MCF 10A (cell line): ENCODE results near the gene GAL3ST3. TPM values are rescaled to one million over a fixed set of nuclear protein-coding genes. Genes with fewer than 3 reads are reported as not detected.

Experiments used
- BruUV-seq: library from RNA; stranded (reverse); fragments of 400-500 nt; replicated peaks from 2 replicates; lab custom pipeline; 2021; lab: Mats Ljungman, UMichigan
- CTCF ChIA-PET: fragments of 300-600 bp; sonication (Branson Sonifier 250); formaldehyde crosslinking; extraction: SDS; loops from one replicate; lab custom pipeline; 2021; ENCODE audit warnings: antibody characterized with exemption, inconsistent platforms; lab: Yijun Ruan, JAX
- POLR2A ChIA-PET: fragments of 300-600, 350-650 bp; sonication (Branson Sonifier 250); formaldehyde crosslinking; extraction: SDS; loops from one replicate; lab custom pipeline; 2020; ENCODE audit warnings: antibody characterized with exemption, inconsistent platforms; lab: Yijun Ruan, JAX
- DNase-seq: peaks from one replicate; pipeline ENCODE4 v3.0.0-alpha.2; 2018; ENCODE audit not compliant: unreplicated experiment
- H3K27ac Mint-ChIP-seq: one replicate; pipeline ENCODE4 v1.8.0; 2022; ENCODE audit warnings: mild to moderate bottlenecking, low read depth, mixed read lengths; ENCODE audit not compliant: unreplicated experiment
- H3K27me3 Mint-ChIP-seq: one replicate; pipeline ENCODE4 v1.8.0; 2022; ENCODE audit warnings: mixed read lengths; ENCODE audit not compliant: insufficient read depth, unreplicated experiment
- H3K36me3 Mint-ChIP-seq: one replicate; pipeline ENCODE4 v1.8.0; 2022; ENCODE audit warnings: mild to moderate bottlenecking, moderate library complexity, mixed read lengths; ENCODE audit not compliant: insufficient read depth, unreplicated experiment
- H3K4me1 Mint-ChIP-seq: one replicate; pipeline ENCODE4 v1.8.0; 2022; ENCODE audit warnings: mixed read lengths; ENCODE audit not compliant: insufficient read depth, unreplicated experiment
- H3K4me3 Mint-ChIP-seq: one replicate; pipeline ENCODE4 v1.8.0; 2022; ENCODE audit warnings: mild to moderate bottlenecking, moderate library complexity, mixed read lengths; ENCODE audit not compliant: unreplicated experiment
- H3K9me3 Mint-ChIP-seq: one replicate; pipeline ENCODE4 v1.8.0; 2022; ENCODE audit warnings: mixed read lengths; ENCODE audit not compliant: unreplicated experiment
- CTCF ChIP-seq: fragments of 200-600 bp; IDR thresholded peaks from one replicate; pipeline ENCODE4 v1.8.0; 2022; ENCODE audit warnings: antibody characterized with exemption, mild to moderate bottlenecking; ENCODE audit not compliant: unreplicated experiment
- intact Hi-C: fragments of 100-400 bp; cut with micrococcal nuclease; formaldehyde crosslinking; loops from 2 replicates; pipeline ENCODE4 v1.14.1; 2022
- total RNA-seq: library from RNA; stranded (reverse); gene quantifications from 2 replicates; pipeline ENCODE4 v1.2.3, GENCODE V29; 2022

Gene GAL3ST3
- total RNA-seq, 1 experiment from 2014 or later, result not detected

GRCh38 chr11:66062408-66062807, 13.4 kb upstream of the GAL3ST3 start:
- no peaks in the 10 kb centered on the region for H3K9me3 Mint-ChIP-seq
- TF ChIP-seq CTCF, result no peak
- ChIA-PET POLR2A (interaction anchor here (1.8 kb wide), 1 partner anchor 10 kb away, joined by 11 read pairs; the partner anchor contains the start of gene SF3B2), CTCF (interaction anchor here (0.6 to 1.6 kb wide), 4 partner anchors 18 to 350 kb away, joined by 3 to 5 read pairs (median 3); partner anchors contain the start of gene KAT5)
- BruUV-seq, result no TSS peak
- DNase-seq, result no peak
- no peak overlapping the region for H3K4me3 Mint-ChIP-seq
- peaks cover 14% of the 10 kb centered on the region for H3K4me1 Mint-ChIP-seq
- H3K27me3 Mint-ChIP-seq, result no peaks in the 10 kb centered on the region
- H3K27ac Mint-ChIP-seq, result no peak overlapping the region
- intact Hi-C loops, result no loop called here
- H3K36me3 Mint-ChIP-seq, result peaks cover 96% of the 10 kb centered on the region

DNA sequence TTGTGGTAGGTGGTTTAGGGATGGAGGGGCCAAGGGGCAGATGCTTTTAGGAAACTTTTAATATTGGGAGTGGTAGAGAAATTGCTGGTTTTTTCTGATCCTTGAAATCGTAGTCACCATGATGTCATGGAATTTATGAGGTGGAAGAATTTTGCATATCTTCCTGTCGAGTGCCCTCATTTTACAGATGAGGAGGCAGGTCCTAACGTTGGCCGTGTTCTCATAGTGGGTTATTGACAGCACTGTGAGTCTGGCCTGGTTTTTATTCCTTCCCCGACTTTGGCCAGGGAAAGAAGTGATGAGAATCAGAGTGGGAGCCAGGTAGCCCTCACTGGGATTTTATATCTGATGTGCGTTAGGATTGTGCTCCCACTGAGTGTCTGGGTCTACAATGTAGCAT, 12.3 kb upstream of the GAL3ST3 start:
- POLR2A ChIA-PET, result interaction anchor here (1.8 kb wide), 2 partner anchors 9 kb away, joined by 4 to 11 read pairs; partner anchors contain the start of gene SF3B2
- Mint-ChIP-seq H3K27ac (peak overlapping the region; percentile 32), H3K4me3 (no peak overlapping the region), H3K9me3 (no peaks in the 10 kb centered on the region), H3K27me3 (no peaks in the 10 kb centered on the region), H3K36me3 (peaks cover 96% of the 10 kb centered on the region), H3K4me1 (peaks cover 14% of the 10 kb centered on the region)
- TF ChIP-seq CTCF, result no peak
- no TSS peak for BruUV-seq
- DNase-seq, result no peak
- CTCF ChIA-PET, result interaction anchor here (4.4 kb wide), 1 partner anchor 7 kb away, joined by 46 read pairs; no protein-coding TSS in a partner anchor
- intact Hi-C loops, result no loop called here

DNA sequence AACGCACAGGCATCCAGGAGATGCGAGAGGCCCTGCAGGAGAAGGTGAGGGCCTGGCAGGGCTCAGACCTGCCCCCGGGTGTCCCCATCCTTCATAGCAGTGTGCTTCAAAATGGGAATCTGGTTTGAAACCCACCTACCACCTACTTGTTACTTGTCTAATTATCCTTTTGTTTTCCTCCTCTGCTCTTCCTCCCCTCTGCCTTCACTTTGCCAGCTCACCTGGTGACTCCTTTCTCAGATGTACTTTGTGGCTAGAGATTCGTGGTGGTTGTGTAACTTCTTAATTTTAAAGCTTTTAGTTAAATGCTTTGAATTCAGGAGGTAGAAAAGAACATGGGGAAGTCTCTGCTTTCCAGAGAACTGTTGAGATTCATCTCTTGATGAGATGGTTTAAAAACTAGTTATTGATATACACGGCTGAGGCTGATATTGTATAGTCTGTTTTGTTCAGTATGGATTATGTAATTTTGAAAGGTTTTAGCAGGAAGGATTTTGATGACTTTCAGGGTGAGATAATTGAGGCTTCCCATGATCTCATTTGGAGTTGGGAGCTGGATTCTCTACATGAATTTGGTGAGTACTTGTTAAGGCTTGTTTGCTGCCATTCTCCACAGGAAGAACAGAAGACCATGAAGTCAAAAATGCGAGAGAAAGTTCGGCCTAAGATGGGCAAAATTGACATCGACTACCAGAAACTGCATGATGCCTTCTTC, 11.2 kb upstream of the GAL3ST3 start:
- H3K4me3 Mint-ChIP-seq, result no peak overlapping the region
- intact Hi-C loops, result loop anchor here (10.0 kb wide), 1 partner anchor 55 kb away; the partner anchor contains the start of genes BANF1 and EIF1AD
- no peaks in the 10 kb centered on the region for H3K27me3 Mint-ChIP-seq
- no peak overlapping the region for H3K27ac Mint-ChIP-seq
- CTCF ChIA-PET, result interaction anchor here (4.4 kb wide), 1 partner anchor 8 kb away, joined by 46 read pairs; no protein-coding TSS in a partner anchor
- no peak for TF ChIP-seq CTCF
- no peaks in the 10 kb centered on the region for H3K9me3 Mint-ChIP-seq
- peaks cover 14% of the 10 kb centered on the region for H3K4me1 Mint-ChIP-seq
- BruUV-seq, result no TSS peak
- no peak for DNase-seq
- POLR2A ChIA-PET, result interaction anchor here (0.5 to 1.8 kb wide), 3 partner anchors 8 to 619 kb away, joined by 4 read pairs; partner anchors contain the start of genes BANF1, EIF1AD and SF3B2
- peaks cover 96% of the 10 kb centered on the region for H3K36me3 Mint-ChIP-seq

GRCh38 chr11:66056501-66056900, 7.5 kb upstream of the GAL3ST3 start:
- no peaks in the 10 kb centered on the region for H3K27me3 Mint-ChIP-seq
- H3K9me3 Mint-ChIP-seq, result no peaks in the 10 kb centered on the region
- no peak for DNase-seq
- ChIA-PET POLR2A (interaction anchor here (6.5 kb wide), 1 partner anchor 13 kb away, joined by 69 read pairs; the partner anchor contains the start of gene PACS1), CTCF (interaction anchor here (0.5 to 6.1 kb wide), 5 partner anchors 9 to 343 kb away, joined by 3 to 75 read pairs (median 4); no protein-coding TSS in a partner anchor)
- no peak overlapping the region for H3K27ac Mint-ChIP-seq
- intact Hi-C loops, result loop anchor here (10.0 kb wide), 1 partner anchor 52 kb away; the partner anchor contains the start of genes BANF1 and EIF1AD
- H3K4me1 Mint-ChIP-seq, result peaks cover 1% of the 10 kb centered on the region
- TF ChIP-seq CTCF, result no peak
- H3K36me3 Mint-ChIP-seq, result peaks cover 81% of the 10 kb centered on the region
- no TSS peak for BruUV-seq
- H3K4me3 Mint-ChIP-seq, result no peak overlapping the region
